ENCODE results near the gene RDH13.

Gene RDH13

DNA sequence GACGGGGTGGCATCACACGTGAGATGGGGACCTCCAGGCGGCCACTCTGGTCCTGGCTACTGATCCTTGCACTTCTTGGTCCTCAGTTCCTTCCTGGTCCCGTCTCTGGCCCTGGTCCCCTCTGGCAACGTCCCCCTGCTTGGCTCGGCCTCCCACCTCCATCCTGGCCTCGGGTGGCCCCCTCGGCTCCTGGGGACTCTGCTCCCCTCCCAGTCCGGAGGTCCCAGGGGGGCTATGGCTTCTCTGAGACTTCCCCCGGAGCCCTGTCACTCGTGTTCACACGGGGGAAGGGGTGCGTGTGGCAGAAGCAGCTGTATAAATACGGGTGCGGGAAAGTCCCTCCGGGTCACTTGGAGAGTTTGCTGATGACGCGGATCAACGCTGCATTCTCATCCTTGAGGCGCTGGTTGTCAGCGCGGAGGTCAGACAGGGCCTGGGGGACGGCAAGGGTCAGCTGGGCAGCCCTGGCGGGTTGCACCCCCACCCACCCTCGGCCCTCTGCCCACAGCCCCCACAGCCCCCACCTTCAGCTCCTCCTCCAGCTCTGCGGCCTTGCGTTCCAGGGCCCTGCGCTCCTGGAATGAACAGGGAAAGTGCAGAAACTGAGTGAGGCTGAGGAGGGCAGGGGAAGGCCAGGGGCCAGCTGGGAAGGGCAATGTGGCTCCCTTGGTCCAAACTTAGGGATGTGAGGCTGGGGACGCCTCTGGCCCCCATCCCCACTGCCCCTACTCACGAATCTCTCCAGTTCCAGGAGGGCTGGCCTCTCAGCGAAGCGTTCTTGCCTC, 28.4 kb upstream of the RDH13 start:
- DNase-seq, result no peak

DNA sequence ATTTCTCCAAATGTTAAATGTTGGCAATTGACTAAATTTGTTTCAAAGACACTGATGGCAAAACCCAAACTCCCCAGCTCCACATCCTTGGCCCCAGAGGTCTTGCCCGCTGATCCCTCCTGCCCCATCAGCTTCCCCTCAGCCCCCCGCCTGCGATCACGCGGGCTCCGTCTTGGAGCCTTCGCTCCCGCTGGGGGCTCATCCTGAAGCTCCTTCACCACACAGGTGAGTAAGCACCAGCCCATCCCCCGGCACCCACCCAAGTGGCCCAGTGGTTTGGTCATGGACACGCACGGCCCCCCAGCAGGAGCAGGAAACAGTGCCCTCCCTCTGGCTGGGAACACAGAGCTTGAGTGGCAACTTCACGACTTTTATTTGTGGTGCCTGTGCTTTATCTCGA, 27.6 kb upstream of the RDH13 start:
- no peak for DNase-seq

DNA sequence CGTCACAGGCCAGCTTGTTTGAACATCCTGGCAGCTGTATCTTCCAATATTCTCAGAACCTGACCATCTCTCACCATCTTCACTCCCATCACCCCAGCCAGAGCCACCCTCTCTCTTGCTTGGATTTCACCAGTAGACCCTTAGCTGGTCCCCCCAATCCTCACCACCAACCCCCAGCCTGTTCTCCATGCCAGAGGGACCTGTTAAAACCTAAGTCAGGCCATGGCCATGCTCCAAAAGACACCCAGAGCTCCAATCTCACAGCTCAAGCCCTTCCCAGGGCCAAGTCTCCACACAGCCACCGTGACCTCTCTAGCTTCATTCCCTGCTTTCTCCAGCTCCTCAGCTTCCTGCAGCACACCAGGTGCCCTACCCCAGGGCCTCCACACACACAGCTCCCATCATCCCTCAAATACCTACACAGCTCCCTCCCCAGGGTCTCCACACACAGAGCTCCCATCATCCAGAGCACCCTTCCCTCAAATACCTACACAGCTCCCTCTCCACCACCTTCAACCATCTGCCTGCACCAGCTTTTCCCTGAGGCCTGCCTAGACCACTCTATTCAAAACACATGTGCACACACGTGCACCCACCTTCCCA, 26.5 kb upstream of the RDH13 start:
- DNase-seq, result no peak

DNA sequence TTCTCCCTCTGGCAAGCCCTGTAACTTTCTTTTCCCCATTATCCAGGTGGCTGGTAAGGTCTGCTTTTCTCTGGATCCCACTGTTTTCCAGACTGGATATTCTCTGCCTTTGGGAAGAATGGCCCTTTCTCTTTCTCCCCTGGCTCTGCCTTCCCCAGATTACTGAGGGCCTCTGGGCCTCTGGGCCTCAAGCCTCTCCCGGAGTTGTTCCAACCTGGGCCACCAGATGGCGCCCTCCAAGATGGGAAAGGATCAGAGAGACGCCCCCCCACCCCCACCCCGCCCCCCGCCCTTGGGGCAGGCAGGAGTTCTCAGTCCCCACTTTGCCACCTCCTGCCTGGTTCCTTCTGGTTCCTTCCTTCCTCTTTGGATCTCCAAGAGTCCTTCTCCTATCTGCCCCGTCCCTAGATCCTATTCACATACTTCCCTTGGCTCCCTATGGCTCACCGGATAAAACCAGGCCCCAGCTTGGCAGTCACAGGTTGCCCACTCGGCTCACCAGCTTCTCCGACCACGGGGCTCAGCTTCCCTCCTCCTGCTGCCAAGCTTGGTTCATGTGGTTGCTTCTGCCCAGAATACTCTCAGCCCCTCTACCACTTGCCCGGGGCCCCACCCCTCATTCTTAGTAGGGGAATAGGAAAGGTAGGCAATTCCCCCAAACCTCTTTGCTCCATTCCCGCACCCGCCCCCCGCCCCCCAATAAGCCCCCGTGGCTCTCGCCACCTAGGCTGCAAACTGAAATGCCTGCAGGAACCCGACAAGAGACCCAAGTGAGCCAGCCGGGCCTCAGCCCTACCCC, 25.8 kb upstream of the RDH13 start:
- peak; percentile 78 for DNase-seq

DNA sequence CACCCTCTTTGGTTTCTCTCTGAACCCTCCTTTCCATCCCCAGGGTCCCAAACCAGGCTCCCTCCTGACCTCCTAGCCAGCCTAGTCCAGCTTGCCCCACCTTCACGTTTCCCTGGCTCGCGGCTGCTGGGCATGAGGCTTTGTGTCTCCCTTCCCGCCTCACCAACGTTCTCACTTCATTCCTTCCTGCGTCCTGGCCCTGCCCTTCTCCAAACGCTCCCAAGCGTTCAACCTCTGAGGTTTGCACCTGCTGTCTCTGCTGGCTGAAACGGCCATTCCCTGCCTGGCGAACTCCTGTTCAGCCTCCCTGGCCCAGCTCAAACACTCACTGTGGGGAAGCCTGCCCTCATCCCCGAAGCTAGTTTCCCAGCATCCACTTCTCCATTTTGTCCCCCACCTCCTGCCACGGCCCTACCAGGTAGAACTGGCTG, 25.1 kb upstream of the RDH13 start:
- no peak for DNase-seq

DNA sequence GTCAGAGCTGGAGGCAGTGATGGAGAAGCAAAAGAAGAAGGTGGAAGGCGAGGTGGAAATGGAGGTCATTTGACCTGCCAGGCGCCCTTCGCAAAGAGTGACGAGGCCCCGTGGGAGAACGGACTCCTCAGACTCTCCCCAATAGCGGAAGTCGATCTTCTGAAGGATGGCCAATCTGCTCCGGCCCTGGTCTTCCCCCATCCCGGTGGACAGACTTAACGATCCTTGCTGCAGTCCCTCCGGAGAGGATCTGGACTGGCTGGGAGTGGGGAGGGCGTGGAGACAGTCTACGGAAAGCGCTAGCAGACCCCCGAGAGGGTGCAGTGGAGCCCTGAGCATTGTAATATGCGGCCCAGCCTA, 24.6 kb upstream of the RDH13 start:
- DNase-seq, result no peak

DNA sequence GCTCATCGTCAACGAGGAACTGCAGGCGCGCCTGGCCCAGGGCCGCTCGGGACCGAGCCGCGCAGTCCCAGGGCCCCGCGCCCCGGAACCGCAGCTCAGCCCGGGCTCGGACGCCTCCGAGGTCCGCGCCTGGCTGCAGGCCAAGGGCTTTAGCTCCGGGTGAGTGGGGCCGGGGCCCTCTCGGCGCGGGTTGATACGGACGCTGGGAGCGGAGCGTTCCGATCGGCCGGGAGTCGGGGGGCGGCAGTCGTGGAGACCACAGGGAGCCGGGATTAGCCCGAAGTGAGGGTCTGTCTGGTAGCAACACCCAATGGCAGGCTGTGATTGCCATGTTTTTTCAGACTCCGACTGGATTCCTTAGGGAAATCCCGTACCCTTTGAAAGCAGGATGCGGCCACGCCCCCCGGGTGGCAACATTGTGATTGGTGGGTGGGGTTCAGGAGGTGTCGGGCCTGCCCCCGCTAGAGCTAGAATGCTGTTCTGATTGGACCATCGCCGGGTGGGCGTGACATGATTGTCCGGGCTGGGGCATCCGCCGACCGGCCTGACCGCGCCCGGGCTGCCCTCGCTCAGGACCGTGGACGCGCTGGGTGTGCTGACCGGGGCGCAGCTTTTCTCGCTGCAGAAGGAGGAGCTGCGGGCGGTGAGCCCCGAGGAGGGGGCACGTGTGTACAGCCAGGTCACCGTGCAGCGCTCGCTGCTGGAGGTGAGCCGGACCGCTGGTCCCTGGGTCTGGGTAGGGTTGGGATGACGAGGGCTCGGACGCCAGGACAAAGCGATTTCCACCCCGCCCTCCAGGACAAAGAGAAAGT, 24.0 kb upstream of the RDH13 start:
- peak; percentile 60 for DNase-seq

DNA sequence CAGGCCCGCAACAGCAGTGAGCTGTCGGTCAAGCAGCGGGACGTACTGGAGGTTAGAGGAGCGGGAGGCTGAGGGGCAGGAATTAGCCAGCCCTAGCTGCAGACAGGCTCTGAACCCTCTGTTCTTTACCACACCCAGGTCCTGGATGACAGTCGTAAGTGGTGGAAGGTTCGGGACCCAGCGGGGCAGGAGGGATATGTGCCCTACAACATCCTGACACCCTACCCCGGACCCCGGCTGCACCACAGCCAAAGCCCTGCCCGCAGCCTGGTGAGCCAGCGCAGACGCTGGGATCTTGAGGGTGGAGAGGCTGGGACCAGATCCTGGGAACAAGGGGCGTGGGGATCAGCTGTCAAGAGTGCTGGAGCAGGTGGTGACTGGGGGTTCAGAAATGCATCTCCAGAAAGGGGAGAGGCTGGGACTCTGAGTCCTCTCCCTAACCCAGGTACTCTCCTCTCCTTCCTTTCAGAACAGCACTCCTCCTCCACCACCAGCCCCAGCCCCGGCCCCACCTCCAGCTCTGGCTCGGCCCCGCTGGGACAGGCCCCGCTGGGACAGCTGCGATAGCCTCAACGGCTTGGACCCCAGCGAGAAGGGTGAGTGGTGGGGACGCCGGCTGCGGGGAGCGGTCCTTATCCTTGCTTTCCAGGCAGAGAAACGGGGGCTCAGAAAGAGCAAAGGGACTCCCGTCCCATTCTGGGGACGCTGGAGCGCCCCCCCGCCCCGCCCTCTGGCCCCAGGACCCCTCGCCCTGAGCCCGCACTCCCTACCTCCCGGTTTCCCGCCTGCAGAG, 23.2 kb upstream of the RDH13 start:
- DNase-seq, result no peak

DNA sequence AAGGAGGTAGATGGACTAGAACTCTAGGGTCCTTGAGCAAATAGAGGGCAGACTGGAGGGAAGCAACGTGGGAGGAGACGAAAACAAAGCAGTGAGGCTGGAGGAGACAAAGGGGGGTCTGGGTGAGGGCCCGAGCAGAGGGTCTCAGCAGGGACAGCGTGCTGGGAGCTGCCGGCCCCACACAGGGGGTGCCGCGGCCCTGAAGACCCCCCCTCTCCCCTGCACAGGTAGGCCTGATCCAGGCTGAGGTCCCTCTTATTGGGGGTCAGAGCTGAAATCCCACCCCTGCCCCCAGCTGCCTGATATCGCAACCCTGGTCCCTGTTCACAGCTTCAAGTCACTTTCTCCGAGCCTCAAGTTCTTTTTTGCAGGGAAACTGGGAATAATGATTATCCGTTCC, 21.5 kb upstream of the RDH13 start:
- no peak for DNase-seq

DNA sequence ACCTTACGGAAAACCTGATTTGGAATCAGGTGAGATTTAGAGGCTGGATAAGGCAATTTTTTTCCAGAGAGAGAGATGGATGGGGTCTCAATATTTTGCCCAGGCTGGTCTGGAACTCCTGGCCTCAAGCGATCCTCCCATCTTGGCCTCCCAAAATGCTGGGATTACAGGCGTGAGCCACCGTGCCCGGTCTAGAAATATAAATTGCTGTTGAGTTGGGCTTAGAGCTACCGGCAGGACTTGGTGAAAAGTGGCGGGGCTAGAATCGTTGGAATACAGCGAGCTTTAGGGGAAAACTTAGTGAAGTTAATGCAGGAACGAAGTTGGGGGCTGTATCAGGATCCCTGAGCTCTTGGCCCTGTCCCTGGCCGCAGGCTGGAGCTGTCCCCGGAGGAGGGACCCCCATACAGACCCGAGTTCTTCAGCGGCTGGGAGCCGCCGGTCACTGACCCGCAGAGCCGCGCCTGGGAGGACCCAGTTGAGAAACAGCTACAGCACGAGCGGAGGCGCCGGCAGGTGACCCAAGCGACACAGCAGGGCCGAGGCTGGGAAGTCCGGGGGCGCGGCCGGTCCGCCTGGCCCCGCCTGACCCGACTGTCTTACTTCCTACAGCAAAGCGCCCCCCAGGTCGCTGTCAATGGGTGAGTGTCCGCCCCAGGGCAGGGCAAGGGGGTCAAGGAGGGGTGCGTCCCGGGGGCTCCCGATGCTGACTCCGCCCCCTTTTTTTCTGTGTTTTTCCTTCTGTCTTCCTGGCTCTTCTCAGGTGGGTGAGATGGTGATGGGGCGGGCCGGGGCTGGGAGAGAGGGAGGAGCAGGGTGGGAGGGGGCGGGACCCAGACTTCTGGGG, 20.3 kb upstream of the RDH13 start:
- DNase-seq, result no peak

DNA sequence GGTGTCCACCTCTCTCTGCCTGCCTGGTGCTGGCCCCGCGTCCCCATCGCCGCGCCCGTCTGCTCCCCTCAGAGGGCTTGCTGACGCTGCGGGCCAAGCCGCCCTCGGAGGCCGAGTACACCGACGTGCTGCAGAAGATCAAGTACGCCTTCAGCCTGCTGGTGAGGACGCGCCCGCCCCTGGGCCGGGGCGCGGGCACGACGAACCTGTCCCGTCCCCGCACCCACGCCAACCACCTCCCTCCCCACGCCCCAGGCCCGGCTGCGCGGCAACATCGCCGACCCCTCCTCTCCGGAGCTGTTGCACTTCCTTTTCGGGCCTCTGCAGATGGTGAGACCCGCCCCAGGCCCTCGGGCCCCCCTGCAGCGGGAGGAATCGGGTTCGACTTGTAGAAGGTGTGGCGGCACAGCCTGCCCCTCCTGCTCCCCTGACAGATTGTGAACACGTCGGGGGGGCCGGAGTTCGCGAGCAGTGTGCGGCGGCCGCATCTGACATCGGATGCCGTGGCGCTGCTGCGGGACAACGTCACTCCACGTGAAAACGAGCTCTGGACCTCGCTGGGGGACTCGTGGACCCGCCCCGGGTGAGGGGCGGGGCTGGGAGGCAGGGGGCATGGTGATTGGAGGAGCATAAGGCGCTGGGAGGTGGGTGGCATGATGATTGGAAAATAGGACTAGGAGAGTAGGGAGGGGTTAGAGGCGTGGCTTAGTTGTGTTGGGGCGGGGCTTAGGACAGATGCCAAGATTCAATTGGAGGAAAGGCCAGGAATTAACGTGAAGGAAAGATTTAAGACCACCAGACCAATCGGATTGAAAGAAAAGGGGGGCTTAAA, 19.3 kb upstream of the RDH13 start:
- peak; percentile 67 for DNase-seq

DNA sequence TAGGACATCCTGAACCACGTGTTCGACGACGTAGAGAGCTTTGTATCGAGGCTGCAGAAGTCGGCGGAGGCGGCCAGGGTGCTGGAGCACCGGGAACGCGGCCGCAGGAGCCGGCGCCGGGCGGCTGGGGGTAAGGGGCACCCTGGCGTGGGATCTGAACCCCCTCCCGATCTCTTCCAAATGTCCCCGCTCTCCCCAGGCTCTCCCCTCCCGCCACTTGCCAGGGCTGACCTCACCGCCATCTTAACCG, 18.7 kb upstream of the RDH13 start:
- no peak for DNase-seq

DNA sequence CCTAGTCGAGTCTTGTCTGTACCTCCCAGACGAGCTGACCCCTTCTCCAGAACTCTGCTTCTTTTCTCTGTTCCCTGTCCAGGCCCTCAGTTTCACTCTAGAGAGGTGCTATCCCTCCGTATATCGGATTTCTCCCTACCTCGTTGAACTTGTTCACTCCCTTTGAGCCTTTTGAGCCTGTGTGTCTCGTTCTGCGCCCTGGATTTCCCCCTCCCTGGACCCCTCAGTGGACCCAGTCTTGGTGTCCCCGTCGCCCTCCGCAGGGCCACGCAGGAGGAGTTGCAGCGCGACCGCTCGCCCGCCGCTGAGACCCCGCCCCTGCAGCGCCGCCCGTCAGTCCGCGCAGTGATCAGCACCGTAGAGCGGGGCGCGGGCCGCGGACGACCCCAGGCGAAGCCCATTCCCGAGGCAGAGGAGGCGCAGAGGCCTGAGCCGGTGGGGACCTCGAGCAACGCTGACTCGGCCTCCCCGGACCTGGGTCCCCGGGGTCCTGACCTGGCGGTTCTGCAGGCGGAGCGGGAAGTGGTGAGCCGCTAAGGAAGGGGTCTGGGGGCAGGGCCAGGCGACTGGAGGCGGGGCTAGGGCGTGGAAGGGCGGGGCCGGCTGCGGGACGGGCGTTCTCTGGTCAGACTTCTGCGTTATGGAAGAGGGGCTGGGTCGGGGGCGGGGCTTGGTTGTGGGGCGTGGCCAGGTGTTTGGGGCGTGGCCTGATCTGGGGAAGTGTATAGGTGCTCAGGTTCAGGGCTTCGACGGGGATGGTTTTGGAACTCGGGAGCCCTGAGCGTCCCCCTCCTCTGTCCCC, 18.2 kb upstream of the RDH13 start:
- DNase-seq, result peak; percentile 95

DNA sequence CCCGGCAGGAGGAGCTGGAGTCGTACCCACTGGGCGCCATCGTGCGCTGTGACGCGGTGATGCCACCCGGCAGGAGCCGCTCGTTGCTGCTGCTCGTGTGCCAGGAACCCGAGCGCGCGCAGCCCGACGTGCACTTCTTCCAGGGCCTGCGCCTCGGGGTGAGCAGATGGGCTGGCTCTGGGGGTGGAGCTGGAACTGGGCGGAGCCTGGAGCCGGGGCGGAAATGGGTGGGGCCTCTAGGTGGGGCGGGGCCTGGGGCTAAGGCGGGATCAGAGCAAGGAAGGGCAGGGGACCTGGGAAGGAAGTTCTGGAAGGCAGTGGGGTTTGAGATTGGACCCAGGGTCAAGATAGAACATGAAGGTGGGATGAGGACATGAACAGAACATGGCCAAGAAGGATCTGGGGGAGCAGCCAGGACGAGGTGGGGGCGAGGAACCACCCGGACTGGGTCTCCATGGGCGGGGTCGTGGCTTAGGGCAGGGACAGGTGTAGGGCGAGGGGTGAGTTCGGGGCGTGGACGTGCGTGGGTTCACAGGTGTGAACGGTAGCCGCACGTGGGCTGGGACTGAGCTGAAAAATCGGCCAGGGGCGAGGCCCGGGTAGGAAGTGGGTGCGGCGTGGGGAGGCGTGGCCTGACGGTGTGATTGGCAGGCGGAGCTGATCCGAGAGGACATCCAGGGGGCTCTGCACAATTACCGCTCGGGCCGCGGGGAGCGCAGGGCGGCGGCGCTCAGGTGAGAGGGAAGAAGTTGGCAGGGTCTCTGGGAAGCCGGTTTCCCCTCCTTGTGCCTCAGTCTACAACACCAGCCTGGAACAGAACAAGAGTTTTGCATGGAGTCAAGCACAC, 17.4 kb upstream of the RDH13 start:
- peak; percentile 70 for DNase-seq

DNA sequence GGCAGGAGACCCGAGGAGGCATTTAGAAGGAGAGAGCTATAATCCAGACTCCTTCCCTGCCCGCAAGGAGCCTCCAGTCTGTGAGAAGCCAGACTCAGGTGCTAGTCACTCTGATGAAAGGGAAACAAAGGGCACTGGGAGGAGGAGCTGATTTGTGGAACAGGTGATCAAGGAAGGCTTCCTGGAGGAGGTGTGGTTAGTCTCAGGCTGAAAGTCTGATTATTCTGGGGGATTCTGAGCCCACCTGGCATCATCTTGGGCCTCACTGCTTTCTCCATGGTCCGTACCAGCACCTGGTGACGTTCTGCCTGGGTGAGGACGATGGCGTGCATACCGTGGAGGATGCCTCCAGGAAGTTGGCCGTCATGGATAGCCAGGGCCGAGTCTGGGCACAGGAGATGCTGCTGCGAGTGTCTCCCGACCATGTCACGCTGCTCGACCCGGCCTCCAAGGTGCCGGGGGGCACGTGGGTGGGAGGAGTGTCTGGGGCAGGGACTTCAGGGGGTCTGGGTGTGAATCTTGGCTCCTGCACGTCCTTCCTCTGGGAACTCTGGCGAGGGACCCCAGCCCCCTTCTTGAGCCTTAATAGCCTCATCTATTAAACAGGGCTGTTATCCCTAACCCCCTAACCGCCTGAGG, 16.6 kb upstream of the RDH13 start:
- no peak for DNase-seq

DNA sequence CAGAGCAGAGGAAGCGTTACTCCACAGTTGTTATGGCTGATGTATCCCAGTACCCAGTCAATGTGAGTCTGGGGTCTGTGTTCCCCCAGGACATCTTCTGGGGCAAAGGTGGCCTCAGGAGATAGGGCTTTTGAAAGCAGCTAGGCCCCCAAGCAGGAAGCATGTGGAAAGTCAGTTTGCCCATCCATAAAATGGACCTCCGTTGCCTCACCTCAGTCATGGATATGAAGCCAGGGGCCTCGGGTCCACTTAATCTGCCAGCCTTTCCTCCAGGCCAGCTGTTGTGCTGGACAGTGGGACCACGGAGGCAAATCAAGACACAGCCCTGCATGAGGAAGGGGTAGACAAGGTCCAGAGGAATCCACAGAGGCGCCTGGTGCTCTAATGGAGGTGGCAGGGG, 16.0 kb upstream of the RDH13 start:
- no peak for DNase-seq

DNA sequence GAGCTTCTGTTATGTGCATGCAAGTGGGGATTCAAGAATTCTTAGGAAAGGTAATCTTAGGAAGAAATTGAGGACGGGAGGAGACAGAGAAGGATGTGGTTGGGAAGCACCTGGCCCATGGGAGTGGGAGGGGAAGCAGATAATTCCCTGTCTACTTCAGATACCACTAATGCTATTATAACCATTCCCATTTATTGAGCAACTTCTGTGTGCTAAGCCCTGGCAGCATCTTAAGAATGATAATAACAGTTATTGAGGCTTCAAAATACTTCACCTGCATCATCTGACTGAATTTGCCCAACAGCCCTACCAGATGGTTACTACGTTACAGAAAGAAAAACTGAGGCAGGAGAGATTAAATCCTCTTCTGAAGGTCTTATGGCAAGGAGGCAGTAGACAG, 14.2 kb upstream of the RDH13 start:
- no peak for DNase-seq

DNA sequence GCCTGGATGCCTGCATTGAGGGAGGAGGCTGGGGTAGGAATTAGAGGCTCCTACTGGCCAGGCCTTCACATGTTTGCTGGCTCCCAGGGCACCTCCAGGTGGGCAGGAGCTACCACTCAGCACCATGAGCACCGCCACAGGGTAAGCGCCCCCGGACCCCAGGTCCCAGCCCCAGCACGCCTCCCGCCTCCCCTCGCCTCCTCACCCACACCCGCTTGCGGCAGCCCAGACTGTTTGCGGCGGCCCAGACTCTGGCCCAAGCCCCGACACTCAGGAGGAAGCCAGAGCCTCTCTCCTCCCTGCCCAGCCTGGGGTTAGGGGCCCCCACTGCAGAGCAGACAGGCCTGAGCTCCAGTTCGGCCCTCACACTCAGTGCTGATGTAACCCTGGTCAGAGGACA, 13.4 kb upstream of the RDH13 start:
- no peak for DNase-seq

Measured in CD4-positive, alpha-beta T cell treated with Interleukin-10 for 1 hour (primary cell).